NCI-H2196 (cell line): ENCODE measurements around the gene NAV1.
"Not testable (repeated sequence)": the region's sequence is repeated elsewhere in the genome, so short reads cannot be mapped to it uniquely, and the experiment has no call there.

ENCODE experiments used
- DNase-seq: peaks from one replicate; lab custom pipeline; 2025; ENCODE audit not compliant: unreplicated experiment; lab: John Stamatoyannopoulos, UW

The NAV1 gene

DNA sequence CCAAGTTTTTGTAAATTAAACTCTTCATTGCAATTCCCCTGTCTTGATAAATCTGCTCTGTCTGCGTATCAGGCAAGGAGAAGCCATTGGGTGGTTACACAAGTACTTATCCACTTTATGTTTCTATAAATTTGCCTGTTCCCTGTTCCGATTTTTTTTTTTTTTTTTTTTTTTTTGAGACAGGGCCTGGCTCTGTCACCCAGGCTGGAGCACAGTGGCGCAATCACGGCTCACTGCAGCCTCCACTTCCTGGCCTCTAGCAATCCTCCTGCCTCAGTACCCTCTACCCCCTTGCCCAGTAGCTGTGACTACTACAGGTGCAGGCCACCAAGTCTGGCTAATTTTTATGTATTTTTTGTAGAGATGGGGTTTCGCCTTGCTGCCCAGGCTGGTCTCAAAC is 20.9 kb upstream of the NAV1 start:
- no peak for DNase-seq

DNA sequence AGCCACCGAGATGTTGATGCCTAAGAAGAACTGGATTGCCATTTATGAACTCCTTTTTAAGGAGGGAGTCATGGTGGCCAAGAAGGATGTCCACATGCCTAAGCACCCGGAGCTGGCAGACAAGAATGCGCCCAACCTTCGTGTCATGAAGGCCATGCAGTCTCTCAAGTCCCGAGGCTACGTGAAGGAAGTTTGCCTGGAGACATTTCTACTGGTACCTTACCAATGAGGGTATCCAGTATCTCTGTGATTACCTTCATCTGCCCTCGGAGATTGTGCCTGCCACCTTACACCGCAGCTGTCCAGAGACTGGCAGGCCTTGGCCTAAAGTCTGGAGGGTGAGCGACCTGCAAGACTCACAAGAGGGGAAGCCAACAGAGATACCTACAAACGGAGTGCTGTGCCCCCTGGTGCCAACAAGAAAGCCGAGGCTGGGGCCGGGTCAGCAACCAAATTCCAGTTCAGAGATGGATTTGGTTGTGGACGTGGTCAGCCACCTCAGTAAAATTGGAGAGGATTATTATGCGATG is 18.8 kb upstream of the NAV1 start:
- DNase-seq, result not testable (repeated sequence)

DNA sequence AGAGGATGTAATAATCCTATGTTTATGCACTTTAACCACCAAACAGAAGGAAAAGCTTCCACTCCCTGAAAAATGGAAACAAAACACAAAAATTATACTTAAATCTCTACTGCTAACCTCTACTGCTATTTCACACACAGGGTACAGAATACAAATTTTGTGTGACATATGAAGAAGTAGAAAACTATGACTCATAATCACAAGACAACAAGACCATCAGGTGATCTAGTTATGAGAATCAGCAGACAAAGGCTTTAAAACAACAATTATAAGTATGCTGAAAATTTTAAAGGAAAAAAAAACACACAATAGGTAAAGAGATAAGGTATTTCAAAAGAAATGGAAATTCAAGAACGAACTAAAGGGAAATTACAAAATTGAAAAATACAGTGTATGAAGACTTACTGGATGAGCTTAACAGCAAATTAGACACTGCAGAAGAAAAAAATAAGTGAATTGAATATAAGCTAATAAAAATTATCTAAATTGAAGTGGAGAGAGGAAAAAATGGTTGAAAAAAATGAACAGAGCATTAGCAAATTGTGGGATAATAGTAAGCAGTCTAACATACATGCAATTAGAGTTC is 13.6 kb upstream of the NAV1 start:
- DNase-seq, result no peak

- DNase-seq, result no peak
These were observed 11.0 kb upstream of the NAV1 start for GRCh38 chr1:201527879-201528278.

DNA sequence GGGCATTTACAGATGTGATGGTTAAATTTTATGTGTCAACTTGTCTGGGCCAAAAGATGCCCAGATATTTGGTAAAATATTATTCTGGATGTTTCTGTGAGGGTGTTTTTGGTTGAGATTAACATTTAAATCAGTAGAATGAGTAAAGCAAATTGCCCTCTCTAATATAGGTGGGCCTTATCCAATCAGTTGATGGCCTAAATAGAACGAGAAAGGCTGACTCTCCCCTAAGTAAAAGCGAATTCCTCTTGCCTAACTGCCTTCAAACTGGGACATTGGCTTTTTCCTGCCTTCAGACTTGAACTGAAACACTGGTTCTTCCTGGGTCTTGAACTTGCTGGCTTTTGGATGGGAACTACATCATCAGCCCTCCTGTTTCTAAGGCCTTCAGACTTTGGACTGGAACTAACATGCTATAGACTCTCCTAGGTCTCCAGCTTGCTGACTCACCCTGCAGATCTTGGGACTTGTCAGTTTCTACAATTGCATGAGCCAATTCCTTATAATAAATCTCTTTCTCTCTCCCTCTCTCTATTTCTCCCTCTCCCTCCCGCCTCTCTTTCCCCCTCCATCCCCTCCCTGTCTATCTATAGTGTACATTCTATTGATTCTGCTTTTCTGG is 10.2 kb upstream of the NAV1 start:
- no peak for DNase-seq

GRCh38 chr1:201530741-201531531 is 8.0 kb upstream of the NAV1 start:
- DNase-seq, result peak; percentile 80

GRCh38 chr1:201531551-201532425 is 7.1 kb upstream of the NAV1 start:
- peak; percentile 83 for DNase-seq

DNA sequence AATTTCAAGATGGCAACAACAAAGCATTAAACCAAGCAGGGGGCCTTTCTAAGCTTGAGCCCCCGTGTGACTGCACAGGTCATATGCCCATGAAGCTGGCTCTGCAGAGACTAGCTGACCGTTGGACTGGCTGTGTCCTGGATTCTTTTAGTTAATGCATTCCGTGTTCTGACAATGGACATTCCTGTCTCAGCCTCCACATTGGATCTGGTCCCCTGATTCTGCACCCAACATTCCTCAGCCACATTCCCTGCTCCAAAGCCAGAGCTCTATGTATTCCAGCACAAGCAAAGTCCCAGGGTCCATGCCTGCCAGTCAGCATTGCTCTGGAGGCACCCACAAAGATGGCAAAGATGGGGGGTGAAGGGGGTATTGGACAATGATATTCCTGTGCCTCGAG is 5.1 kb upstream of the NAV1 start:
- DNase-seq, result no peak

GRCh38 chr1:201535046-201535918 is 3.6 kb upstream of the NAV1 start:
- no peak for DNase-seq

DNA sequence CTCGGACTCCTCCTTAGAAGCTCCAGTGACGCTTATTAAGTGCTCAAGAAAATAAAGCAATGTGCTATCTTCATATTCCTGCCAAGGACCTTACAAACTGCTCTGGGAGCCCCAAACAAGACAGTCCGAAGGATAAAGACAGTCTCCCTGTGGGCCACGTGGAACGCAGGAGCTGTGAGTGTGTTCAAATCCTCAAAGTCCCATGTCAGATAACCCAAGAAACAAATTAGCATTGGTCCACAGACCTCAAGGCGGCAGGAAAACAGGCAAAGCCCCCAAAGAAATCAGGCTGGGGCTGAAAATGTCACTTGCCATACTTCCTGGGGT is 3.0 kb upstream of the NAV1 start:
- no peak for DNase-seq

GRCh38 chr1:201536558-201536957 is 2.4 kb upstream of the NAV1 start:
- DNase-seq, result no peak

GRCh38 chr1:201537028-201537427 is 1.9 kb upstream of the NAV1 start:
- DNase-seq, result no peak

GRCh38 chr1:201537467-201537866 is 1.5 kb upstream of the NAV1 start:
- DNase-seq, result no peak

GRCh38 chr1:201537891-201538611 is 876 bp upstream of the NAV1 start:
- no peak for DNase-seq

DNA sequence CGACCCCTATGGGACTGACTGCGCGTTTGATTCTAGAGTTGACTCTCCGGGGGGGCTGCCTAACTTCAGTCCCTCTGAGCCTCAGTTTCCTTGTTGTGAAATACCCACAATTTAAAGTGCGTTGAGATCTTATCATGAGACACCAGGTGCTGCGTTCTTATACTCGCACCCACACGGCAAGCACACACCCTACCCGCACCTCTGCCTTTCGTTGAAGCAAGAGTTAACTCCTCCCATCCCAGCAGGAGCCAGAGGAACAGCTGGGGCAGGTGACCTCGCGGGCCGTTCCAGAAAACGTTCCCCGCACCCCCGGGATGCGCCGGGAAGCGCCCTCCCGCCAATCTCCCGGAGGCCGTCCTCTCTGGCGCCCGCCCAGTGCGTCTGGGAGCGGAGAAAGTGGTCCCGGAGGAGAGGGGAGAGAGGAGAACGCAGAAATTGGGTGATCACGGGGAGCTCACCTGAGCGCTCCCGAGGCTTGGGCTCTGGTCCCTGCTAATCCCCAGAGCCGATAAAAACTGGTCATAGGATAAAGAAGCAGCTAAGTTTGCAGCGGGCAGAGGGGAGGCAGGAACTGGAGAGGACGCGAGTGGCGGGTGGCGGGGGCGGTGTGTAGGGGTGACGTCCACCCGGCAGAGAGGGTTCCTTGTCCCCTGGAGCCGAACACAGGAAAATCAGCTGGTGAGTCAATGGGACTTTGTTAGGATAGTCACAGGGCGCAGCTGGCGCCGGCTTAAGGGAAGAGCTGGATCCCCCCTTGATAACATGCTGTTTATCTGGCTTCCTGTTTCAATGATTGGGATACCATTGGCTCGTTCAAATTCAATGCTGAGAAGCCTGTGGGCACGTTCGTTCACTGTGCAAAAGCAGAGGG is 869 bp downstream of the NAV1 start:
- DNase-seq, result peak; percentile 68

- no peak for DNase-seq
These were observed 2.2 kb downstream of the NAV1 start for GRCh38 chr1:201540846-201541735.

DNA sequence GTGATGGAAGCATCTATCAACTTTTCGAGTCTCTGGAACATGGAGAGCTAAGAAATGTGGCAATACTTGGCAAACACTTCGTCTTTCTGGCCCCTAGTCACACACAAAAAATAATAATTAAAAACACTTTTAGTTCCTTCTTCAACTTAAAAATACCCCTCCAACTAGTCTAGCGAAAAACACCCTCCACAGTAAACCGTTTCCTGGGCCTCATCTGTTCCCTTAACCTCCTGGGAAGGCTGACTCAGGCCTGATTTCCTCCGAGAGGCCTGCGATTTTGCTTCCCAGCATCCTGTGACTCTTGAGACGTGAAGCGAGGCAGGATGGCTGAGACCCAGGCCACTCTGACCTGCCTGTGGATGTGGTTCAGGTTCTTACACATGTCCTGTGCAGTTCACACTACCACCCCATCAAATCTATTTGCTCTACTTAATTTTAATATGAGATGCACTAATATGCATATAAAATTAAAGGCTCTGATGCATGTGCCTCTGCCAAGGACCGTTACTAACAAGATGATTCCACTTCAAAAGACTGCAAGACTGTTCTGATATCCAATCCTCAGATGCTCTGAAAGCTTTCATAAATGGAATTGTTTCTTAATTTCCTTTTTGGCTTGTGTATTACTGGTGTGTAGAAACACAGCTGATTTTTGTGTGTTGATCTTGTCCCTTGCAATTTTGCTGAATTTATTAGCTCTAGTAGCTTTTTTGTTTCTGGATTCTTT is 3.5 kb downstream of the NAV1 start:
- no peak for DNase-seq
